Lower lobe of right lung (tissue), 2 donors: Measurements from ENCODE around the gene KCNQ5. TPM values are rescaled to one million over a fixed set of nuclear protein-coding genes. Genes with fewer than 3 reads are reported as not detected.

ENCODE experiments used
- ATAC-seq, 2 donors: fragments of 200-7000 bp; cut with Tn5 transposase; one replicate each; pipeline ENCODE4 v1.9.1; 2020 to 2022; ENCODE audit warnings: mild to moderate bottlenecking in 2 of 2, moderate library complexity in 2 of 2
- DNase-seq: peaks from one replicate; pipeline ENCODE4 v3.0.0-alpha.2; 2020
- H3K27ac ChIP-seq: fragments of 200-600 bp; one replicate; pipeline ENCODE4 v1.8.0; 2022
- H3K27me3 ChIP-seq: fragments of 200-600 bp; one replicate; pipeline ENCODE4 v1.8.0; 2022; ENCODE audit warnings: low read depth
- H3K36me3 ChIP-seq: fragments of 200-600 bp; one replicate; pipeline ENCODE4 v1.8.0; 2022; ENCODE audit warnings: mild to moderate bottlenecking
- H3K4me1 ChIP-seq: fragments of 200-600 bp; one replicate; pipeline ENCODE4 v1.8.0; 2022
- H3K4me3 ChIP-seq: fragments of 200-600 bp; one replicate; pipeline ENCODE4 v1.8.0; 2022; ENCODE audit warnings: mild to moderate bottlenecking
- H3K9me3 ChIP-seq: fragments of 200-600 bp; one replicate; pipeline ENCODE4 v1.8.0; 2022
- intact Hi-C: fragments of 100-400 bp; cut with DNase I; formaldehyde crosslinking; loops from one replicate; pipeline ENCODE4 v1.11.0; 2022
- total RNA-seq: library from RNA; stranded (reverse); fragmentation: NEBNext Ultra II Directional; extraction: Animal tissue kit (Norgen Biotek cat#: 25700); gene quantifications from one replicate; pipeline ENCODE4 v1.2.1, GENCODE V29; 2021
- TF ChIP-seq, protein P1 (sequence below): fragments of 200-600 bp; IDR thresholded peaks from one replicate; pipeline ENCODE4 v1.8.0; 2022; ENCODE audit warnings: antibody characterized with exemption, mild to moderate bottlenecking
- donor health status: DM: no; HTN: yes; CAD: no; lungs with severe emphysema.

The KCNQ5 gene
- total RNA-seq, 1 donor from 2014 or later: 0.35 TPM

DNA sequence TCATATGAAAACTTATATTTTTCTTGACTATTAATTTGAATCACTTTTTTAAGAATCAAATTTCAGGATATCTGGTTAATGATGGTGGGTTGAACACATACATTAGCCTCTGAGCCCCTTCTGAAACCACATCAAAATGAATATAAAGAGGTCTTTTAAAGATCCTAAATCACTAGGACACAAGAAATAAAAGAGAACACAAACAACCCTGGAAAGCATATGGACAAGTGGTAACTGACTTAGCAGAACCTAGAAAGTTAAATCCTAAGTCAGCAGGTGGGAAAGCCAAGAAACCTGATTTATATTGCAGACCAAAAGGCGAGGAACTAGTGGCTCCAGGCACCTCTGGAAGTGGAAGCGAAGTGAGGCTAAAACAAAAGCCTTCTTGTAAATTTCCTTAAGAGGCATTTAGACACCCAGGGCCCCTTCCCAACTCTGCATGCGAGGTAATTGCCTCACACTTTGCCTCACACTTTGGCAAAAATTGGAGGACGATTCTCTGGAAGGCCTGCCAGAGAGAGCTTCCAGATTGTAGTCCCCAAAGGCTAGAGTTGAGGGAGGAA is 309.5 kb downstream of the KCNQ5 start:
- H3K27me3 ChIP-seq: no peaks in the 10 kb centered on the region
- ATAC-seq: no peak

DNA sequence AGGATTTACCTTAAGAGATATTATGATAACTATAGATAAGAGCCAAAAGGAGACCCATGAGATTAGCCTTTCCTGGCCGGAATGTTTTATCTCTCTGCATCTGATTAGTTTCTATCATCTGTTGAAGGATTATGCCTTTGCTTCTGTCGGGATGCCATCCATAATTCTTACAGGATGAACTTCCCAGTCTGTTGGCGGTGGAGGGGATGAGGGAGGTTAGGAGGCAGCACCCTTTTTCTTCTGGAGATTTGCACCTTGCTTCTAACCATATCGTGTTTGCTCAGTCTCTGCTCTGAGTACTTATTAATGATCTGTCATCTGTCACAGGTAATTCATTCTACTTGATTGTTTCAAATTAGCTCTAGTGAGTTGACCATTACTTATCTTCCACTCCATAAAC is 311.4 kb downstream of the KCNQ5 start:
- intact Hi-C loops: no loop called here
- DNase-seq: no peak
- no peak overlapping the region for H3K27ac ChIP-seq

More for the DNA sequence above, 309.5 kb downstream of the KCNQ5 start:
- Histone ChIP-seq H3K4me1 (no peaks in the 10 kb centered on the region), H3K9me3 (no peaks in the 10 kb centered on the region), H3K4me3 (no peak overlapping the region), H3K27ac (no peak overlapping the region), H3K36me3 (no peaks in the 10 kb centered on the region)
- intact Hi-C loops: no loop called here
- TF ChIP-seq, protein P1, sequence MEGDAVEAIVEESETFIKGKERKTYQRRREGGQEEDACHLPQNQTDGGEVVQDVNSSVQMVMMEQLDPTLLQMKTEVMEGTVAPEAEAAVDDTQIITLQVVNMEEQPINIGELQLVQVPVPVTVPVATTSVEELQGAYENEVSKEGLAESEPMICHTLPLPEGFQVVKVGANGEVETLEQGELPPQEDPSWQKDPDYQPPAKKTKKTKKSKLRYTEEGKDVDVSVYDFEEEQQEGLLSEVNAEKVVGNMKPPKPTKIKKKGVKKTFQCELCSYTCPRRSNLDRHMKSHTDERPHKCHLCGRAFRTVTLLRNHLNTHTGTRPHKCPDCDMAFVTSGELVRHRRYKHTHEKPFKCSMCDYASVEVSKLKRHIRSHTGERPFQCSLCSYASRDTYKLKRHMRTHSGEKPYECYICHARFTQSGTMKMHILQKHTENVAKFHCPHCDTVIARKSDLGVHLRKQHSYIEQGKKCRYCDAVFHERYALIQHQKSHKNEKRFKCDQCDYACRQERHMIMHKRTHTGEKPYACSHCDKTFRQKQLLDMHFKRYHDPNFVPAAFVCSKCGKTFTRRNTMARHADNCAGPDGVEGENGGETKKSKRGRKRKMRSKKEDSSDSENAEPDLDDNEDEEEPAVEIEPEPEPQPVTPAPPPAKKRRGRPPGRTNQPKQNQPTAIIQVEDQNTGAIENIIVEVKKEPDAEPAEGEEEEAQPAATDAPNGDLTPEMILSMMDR: no peak
- no peak for DNase-seq

DNA sequence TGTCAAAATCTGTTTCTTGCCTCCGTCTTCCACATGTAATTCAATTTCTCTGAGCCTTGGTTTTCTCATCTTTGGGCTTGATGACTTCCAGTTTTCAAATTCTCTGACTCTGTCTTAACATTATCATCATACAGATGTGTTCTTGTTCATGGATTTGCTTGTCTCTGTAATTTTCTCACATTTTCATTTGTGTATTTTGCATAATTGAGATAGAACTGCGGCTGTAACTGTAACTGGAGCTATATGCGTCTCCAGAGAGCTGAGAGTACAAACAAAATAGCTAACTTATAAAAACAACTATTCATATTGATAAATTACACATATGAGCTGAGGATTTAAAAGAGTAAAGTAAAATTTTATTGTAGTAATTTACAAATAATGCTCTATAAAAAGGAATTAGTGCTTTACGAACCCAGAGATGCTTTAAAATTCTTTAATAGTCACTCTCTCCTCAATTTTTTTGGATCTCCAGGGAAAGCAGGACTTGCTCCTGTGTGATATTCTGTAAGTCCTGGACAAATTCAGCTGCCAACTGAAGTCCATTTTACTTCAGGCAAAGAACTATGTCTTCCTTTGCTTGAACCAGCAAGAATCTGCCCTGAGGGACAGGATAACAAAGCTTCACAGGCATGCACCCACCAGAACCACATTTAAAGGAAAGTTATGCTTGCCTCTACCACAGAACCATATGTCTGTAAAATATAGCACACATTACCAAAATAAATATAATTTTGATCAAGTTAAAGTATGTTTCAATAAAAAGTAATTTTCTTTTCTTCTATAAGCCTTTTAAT is 315.1 kb downstream of the KCNQ5 start:
- Histone ChIP-seq H3K36me3 (no peaks in the 10 kb centered on the region), H3K4me1 (no peaks in the 10 kb centered on the region), H3K27me3 (no peaks in the 10 kb centered on the region), H3K27ac (no peak overlapping the region), H3K4me3 (no peak overlapping the region), H3K9me3 (no peaks in the 10 kb centered on the region)
- ATAC-seq: no peak
- TF ChIP-seq, protein P1: no peak
- intact Hi-C loops: no loop called here
- DNase-seq: no peak

More for the DNA sequence above, 311.4 kb downstream of the KCNQ5 start:
- H3K4me3 ChIP-seq: no peak overlapping the region
- no peak for ATAC-seq
- no peaks in the 10 kb centered on the region for H3K4me1 ChIP-seq
- no peaks in the 10 kb centered on the region for H3K9me3 ChIP-seq
- no peaks in the 10 kb centered on the region for H3K27me3 ChIP-seq
- no peaks in the 10 kb centered on the region for H3K36me3 ChIP-seq
- TF ChIP-seq, protein P1: no peak

DNA sequence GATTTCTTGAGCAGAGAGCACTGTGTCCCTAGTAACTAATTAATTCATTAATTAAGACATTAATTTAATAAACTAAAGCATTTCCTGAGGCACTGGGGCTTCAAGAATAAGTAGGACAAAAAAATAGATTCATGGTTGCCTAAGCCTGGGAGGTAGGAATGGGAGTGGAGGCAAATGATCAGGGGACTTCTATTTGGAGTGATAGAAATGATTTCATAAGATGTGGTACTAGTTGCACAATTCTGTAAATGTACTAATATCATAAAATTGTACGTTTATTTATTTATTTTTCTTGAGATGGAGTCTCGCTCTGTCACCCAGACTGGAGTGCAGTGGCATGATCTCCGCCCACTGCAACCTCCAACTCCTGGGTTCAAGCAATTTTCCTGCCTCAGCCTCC is 316.2 kb downstream of the KCNQ5 start:
- Histone ChIP-seq H3K4me3 (no peak overlapping the region), H3K27me3 (no peaks in the 10 kb centered on the region), H3K4me1 (no peaks in the 10 kb centered on the region), H3K27ac (no peak overlapping the region), H3K36me3 (no peaks in the 10 kb centered on the region), H3K9me3 (no peaks in the 10 kb centered on the region)
- intact Hi-C loops: no loop called here
- DNase-seq (no peak), ATAC-seq (no peak)
- TF ChIP-seq, protein P1: no peak

DNA sequence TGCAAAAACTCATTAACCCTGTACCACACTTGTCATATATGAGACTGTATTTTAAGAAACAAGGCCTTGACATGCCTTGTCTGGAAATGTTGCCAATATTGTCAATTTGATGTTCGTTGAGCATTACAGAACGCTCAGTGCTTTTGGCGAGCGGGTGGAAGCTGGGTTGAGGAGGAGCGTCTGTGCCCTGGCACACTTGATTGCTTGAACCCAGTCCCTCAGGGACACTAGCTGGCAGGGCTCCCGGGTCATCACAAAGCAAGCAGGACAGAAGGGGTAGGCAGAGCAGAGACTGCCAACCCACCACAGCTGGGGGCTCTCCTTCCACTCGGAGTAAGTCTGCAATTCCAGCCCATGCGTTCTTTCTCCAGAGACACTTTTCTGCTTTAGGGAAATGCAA is 317.1 kb downstream of the KCNQ5 start:
- Histone ChIP-seq H3K27ac (no peak overlapping the region), H3K4me3 (no peak overlapping the region), H3K4me1 (no peaks in the 10 kb centered on the region), H3K27me3 (no peaks in the 10 kb centered on the region), H3K9me3 (no peaks in the 10 kb centered on the region), H3K36me3 (no peaks in the 10 kb centered on the region)
- TF ChIP-seq, protein P1: no peak
- ATAC-seq: no peak
- intact Hi-C loops: no loop called here
- no peak for DNase-seq
